Stimulated activated CD4-positive, alpha-beta T cell treated with anti-CD3 and anti-CD28 coated beads, Interleukin-4, amount 100 ng/mL, for 4 hours (primary cell): Measurements from ENCODE around the gene LRFN2.

Experiments used
- DNase-seq, 2 experiments: peaks; one replicate each; pipeline ENCODE4 v3.0.0-alpha.2; 2020

LRFN2 gene

GRCh38 chr6:40466986-40467539 is 120.1 kb downstream of the LRFN2 start:
- no peak for DNase-seq

- DNase-seq: no peak
Observed at GRCh38 chr6:40461643-40462042, 125.5 kb downstream of the LRFN2 start.

- DNase-seq: no peak
Observed at GRCh38 chr6:40460380-40460779, 126.8 kb downstream of the LRFN2 start.

GRCh38 chr6:40457261-40457660 is 129.9 kb downstream of the LRFN2 start:
- DNase-seq: no peak

- no peak for DNase-seq
Observed at GRCh38 chr6:40456390-40457013, 130.7 kb downstream of the LRFN2 start.

- no peak for DNase-seq
Observed at GRCh38 chr6:40455686-40456389, 131.3 kb downstream of the LRFN2 start.

GRCh38 chr6:40450483-40450882 is 136.7 kb downstream of the LRFN2 start:
- no peak for DNase-seq

- DNase-seq: no peak
Observed at GRCh38 chr6:40444811-40445210, 142.4 kb downstream of the LRFN2 start.

GRCh38 chr6:40444312-40444711 is 142.9 kb downstream of the LRFN2 start:
- DNase-seq: no peak

GRCh38 chr6:40443842-40444241 is 143.3 kb downstream of the LRFN2 start:
- DNase-seq: no peak

GRCh38 chr6:40442591-40442990 is 144.6 kb downstream of the LRFN2 start:
- DNase-seq: no peak

- DNase-seq: no peak
Observed at GRCh38 chr6:40441150-40441549, 146.0 kb downstream of the LRFN2 start.

GRCh38 chr6:40440053-40440452 is 147.1 kb downstream of the LRFN2 start:
- no peak for DNase-seq

- no peak for DNase-seq
Observed at GRCh38 chr6:40439026-40439800, 148.0 kb downstream of the LRFN2 start.

- DNase-seq: no peak
Observed at GRCh38 chr6:40438246-40438887, 148.8 kb downstream of the LRFN2 start.

GRCh38 chr6:40437631-40438030 is 149.5 kb downstream of the LRFN2 start:
- no peak for DNase-seq

- DNase-seq: no peak
Observed at GRCh38 chr6:40436685-40437604, 150.2 kb downstream of the LRFN2 start.

- no peak for DNase-seq
Observed at GRCh38 chr6:40432982-40433381, 154.2 kb downstream of the LRFN2 start.

- DNase-seq: no peak
Observed at GRCh38 chr6:40431706-40432105, 155.5 kb downstream of the LRFN2 start.

- no peak for DNase-seq
Observed at GRCh38 chr6:40427196-40427595, 160.0 kb downstream of the LRFN2 start.

- no peak for DNase-seq
Observed at GRCh38 chr6:40426346-40427066, 160.7 kb downstream of the LRFN2 start.
